ENCODE data around the gene LIMS1.
"Not testable (repeated sequence)": the region's sequence is repeated elsewhere in the genome, so short reads cannot be mapped to it uniquely, and the experiment has no call there.

Gene LIMS1

GRCh38 chr2:108665975-108666374 lies 131.7 kb downstream of the LIMS1 start:
- not testable (repeated sequence) for DNase-seq (ENCODE audit: low spot score)

DNA sequence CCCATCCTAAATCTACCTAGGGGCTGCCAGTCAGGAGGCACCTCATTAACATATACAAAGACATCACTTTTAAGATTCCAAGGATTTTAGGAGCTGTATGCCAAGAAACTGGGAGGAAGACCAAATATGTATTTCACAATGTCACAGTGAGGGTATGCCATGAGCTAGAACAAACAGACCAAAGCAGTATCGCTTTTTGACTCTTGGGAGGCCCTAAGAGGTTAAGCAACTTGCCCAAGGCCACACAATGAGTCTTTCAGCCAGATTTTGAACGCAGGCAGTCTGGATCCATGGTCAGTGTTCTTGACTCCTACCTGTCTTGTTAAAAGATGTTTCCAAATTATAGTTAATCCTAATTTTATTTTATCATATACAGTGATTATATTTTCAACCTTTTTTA lies 132.9 kb downstream of the LIMS1 start:
- not testable (repeated sequence) for DNase-seq (ENCODE audit: low spot score)

DNA sequence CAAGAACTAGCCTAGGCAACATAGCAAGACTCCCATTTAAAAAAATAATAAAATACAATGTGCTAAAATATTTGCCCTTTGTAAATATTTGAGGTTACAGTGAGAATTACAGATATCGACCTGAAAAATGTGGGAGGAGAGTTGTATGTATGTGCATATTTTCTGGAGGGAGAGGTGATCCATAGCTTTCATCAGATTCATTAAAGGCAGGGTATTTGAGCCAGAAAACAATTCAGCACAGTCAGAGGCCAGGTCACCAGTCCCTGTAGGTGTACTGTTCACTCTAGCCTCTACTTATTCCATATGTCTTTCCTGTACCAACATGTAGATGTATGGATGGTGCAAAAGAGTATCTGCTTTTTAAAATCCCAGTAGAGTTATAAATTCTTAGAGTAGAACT lies 136.0 kb downstream of the LIMS1 start:
- DNase-seq (ENCODE audit: low spot score) = not testable (repeated sequence)

DNA sequence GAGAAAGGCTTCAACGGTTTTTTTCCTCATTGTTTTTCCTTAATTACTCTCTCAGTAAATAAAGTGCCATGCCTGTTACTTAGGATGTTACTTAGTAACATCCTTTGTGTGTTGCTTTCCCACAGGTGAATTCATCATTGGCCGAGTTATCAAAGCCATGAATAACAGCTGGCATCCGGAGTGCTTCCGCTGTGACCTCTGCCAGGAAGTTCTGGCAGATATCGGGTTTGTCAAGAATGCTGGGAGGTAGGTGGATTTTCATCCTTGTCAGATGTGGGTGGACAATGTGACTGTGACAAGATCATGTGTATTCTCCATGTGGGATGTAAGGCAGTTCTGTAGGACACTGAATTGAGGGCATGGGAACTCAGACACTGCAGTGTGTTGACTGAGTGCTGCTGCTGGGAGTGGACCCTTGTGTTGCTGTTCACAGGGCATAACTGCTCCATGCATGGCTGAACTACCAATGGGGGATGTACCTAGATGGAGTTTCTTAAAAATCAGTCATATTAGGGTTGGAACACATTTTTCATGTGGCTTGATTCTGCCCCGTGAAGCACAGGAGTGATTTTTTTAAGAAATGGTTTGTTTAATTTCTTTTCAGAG lies 138.0 kb downstream of the LIMS1 start:
- not testable (repeated sequence) for DNase-seq (ENCODE audit: low spot score)

DNA sequence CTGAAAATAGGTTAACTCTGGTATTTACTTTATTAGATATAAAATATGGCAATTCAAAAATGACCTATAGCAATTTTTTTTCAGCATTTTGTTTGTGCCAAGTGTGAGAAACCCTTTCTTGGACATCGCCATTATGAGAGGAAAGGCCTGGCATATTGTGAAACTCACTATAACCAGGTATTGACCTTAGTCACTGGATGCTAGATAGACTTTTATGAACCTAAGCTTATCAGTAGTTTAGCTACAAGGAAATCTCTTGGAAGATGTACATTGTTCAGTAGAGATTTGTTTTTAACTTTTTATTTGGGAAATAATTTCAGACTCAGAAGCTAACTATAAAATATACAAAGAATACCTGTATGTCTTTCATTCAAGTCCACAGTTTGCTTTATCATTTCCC lies 142.3 kb downstream of the LIMS1 start:
- DNase-seq (ENCODE audit: low spot score) = not testable (repeated sequence)

DNA sequence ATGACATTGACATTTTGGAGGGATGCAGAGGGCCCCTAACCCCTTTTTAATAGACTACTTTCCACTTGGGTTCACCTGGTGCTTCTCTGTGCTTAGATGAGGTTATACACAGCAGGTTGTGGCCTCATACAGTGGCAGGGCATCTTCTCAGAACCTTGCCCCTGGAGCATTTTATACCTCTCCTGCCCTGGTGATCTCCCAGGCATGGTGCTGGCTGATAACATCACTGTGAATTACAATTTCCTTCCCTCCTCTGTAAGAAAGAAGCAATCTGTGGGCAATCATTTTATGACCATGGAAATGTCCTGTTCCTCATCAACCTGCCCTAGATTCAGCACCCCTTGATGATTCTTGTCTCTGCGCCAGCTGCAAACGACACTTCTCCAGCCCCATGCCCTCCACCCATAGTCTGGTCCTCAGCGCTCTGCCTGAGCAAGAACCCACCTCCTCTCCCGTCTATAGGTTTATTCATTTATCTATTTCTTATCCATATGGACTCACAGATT lies 143.0 kb downstream of the LIMS1 start:
- not testable (repeated sequence) for DNase-seq (ENCODE audit: low spot score)

GRCh38 chr2:108678198-108678651 lies 144.0 kb downstream of the LIMS1 start:
- DNase-seq (ENCODE audit: low spot score) = not testable (repeated sequence)

GRCh38 chr2:108680805-108681204 lies 146.5 kb downstream of the LIMS1 start:
- not testable (repeated sequence) for DNase-seq (ENCODE audit: low spot score)

DNA sequence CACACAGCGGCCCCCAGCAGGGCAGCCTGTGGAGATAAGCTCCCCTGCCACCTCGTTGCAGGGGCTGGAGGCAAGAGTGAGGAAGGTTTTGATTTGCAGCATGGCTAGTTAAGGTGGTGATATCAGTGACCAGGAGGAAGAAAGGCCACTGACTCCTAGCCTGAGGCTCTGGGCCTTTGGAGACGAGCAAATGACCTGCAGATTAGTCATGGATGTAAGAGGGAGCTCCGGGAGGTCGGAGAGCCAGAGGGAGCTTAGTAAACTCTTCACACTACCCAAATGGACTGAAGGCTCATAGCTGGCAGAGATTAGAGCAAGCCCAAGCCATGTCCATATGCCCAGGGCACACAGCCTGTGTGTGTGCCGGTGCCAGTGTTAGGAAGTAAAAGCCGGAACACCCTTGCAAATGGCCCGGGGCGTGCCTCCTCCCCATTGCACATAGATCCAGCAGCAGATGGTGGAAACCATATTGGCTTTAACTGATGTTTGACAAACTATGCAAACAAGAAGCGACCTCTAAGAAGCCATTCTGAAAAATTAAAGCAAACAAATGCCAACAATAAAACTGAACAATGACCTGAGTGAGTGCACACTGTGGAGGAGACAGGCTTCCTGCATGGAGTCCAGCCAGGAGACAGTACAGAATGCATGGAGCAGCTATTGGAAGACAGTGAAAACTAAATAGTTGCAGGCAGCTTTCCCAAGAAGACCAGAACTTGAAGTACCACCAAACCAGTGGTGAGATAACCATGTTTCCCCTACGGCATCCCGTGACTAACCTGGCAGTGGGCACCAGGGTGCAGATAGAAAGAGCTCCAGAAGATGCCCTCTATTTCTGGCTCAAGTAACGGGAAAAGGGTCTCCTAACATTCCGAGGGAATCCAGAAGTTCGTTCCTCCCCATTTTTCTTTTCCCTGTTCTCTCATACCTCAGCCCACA lies 154.8 kb downstream of the LIMS1 start:
- DNase-seq (ENCODE audit: low spot score) = not testable (repeated sequence)

- DNase-seq (ENCODE audit: low spot score) = not testable (repeated sequence)
Measured at GRCh38 chr2:108690001-108690400, 155.7 kb downstream of the LIMS1 start.

- no peak for DNase-seq (ENCODE audit: low spot score)
Measured at GRCh38 chr2:108691447-108691846, 157.2 kb downstream of the LIMS1 start.

GRCh38 chr2:108701208-108701607 lies 166.9 kb downstream of the LIMS1 start:
- DNase-seq (ENCODE audit: low spot score) = no peak

DNA sequence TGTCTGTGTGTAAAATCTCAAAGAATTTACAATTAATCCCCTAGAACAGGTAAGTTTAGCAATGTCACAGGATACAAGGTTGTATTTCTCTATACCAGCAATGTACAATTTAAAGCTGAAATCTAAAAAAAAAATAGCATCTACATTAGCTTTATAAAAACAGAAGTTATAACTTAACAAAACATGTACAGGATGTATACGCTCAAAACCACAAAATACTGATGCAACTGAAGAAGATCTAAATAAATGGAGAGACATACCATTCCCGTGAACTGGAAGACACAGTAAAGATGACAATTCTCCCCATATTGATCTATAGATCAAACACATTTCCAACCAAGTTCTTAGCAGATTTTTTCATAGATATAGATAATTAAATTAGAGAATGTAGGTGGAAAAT lies 167.5 kb downstream of the LIMS1 start:
- no peak for DNase-seq (ENCODE audit: low spot score)

- DNase-seq (ENCODE audit: low spot score) = no peak
Measured at GRCh38 chr2:108704871-108705270, 170.6 kb downstream of the LIMS1 start.

GRCh38 chr2:108707300-108707699 lies 173.0 kb downstream of the LIMS1 start:
- DNase-seq (ENCODE audit: low spot score) = no peak

DNA sequence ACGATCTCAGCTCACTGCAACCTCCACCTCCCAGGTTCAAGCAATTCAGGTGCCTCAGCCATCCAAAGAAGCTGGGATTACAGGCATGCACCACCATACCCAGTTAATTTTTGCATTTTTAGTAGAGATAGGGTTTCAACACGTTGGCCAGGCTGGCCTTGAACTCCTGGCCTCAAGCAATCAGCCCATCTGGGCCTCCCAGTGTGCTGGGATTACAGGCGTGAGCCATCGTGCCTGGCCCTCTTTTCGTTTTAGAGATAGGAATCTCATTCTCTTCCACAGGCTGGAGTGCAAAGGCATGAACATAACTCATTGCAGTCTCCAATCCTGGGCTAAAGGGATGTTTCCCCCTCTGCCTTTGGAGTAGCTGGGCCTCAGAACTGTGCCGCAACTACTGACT lies 182.7 kb downstream of the LIMS1 start:
- DNase-seq (ENCODE audit: low spot score) = not testable (repeated sequence)

GRCh38 chr2:108719149-108720044 lies 185.1 kb downstream of the LIMS1 start, which contains the start of gene RANBP2:
RANBP2 (plus strand) TSS chr2:108719482; CDS start chr2:108719607, 125 bp downstream.
- DNase-seq (ENCODE audit: low spot score) = peak; percentile 87

- not testable (repeated sequence) for DNase-seq (ENCODE audit: low spot score)
Measured at GRCh38 chr2:108726048-108726447, 191.8 kb downstream of the LIMS1 start.

DNA sequence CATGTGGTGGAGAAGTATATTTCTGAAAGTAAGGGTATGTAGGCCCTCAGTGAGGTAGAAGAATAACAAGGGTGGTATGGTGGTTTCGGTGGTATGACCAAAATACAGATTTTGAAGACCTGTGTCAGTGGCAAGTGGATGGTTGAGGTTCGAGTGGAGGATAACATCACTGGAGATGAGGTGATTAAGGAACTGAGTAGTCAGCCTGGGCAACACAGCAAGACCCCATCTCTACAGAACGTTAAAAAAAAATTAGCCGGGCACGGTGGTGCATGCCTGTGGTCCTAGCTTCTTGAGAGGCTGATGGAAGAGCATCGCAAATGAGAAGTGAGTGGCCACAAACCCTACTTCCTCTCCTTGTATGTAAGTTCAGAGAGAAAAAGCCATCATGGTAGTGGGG lies 200.4 kb downstream of the LIMS1 start:
- not testable (repeated sequence) for DNase-seq (ENCODE audit: low spot score)

Data from germinal center (tissue), 1 donor.